H1 (cell line): ENCODE data around the gene RTKN. TPM values are rescaled to one million over a fixed set of nuclear protein-coding genes. Genes with fewer than 3 reads are reported as not detected.

Experiments used
- CTCF ChIA-PET: fragments of 300-600 bp; sonication (Branson Sonifier 250); formaldehyde crosslinking; loops from one replicate; lab custom pipeline; 2021; ENCODE audit not compliant: partially characterized antibody; lab: Charles Lee
- POLR2A ChIA-PET: fragments of 300-600 bp; sonication (Branson Sonifier 250); formaldehyde crosslinking; loops from one replicate; lab custom pipeline; 2021; ENCODE audit warnings: inconsistent platforms; ENCODE audit not compliant: partially characterized antibody; lab: Charles Lee
- DNase-seq, 2 experiments: peaks; one replicate each; pipeline versions ENCODE4 v3.0.0 to v3.0.0-alpha.2; 2010 to 2022; ENCODE audit warnings: low spot score in 2 of 2, low read depth in 1 of 2, mixed read lengths in 1 of 2
- FAIRE-seq: peaks from 2 replicates; lab custom pipeline; 2011; peaks lifted over from hg19 to GRCh38; lab: Jason Lieb, UNC
- H2AFZ ChIP-seq: 2 replicates; pipeline ENCODE4 v1.8.1; 2012; ENCODE audit warnings: low read length, inconsistent platforms
- H2AK5ac ChIP-seq: 2 replicates; pipeline ENCODE4 v1.6.1; 2013; ENCODE audit warnings: low read depth, low read length
- H2BK120ac ChIP-seq: replicated peaks from 2 replicates; pipeline ENCODE3; 2013; ENCODE audit warnings: low read depth, low read length, inconsistent platforms
- H2BK12ac ChIP-seq: 2 replicates; pipeline ENCODE4 v1.6.1; 2013; ENCODE audit warnings: low read depth, low read length
- H2BK15ac ChIP-seq: 2 replicates; pipeline ENCODE4 v1.6.1; 2013; ENCODE audit warnings: low read length
- H2BK20ac ChIP-seq: 2 replicates; pipeline ENCODE4 v1.6.1; 2013; ENCODE audit warnings: low read length
- H2BK5ac ChIP-seq: 2 replicates; pipeline ENCODE4 v1.6.1; 2013; ENCODE audit warnings: low read depth, low read length
- H3K14ac ChIP-seq: 2 replicates; pipeline ENCODE4 v1.6.1; 2013; ENCODE audit warnings: inconsistent platforms; ENCODE audit not compliant: insufficient read length
- H3K18ac ChIP-seq: 2 replicates; pipeline ENCODE4 v1.6.1; 2013; ENCODE audit warnings: low read length; ENCODE audit errors: extremely low read depth
- H3K23ac ChIP-seq: 2 replicates; pipeline ENCODE4 v1.6.1; 2013; ENCODE audit warnings: inconsistent platforms; ENCODE audit not compliant: insufficient read length
- H3K23me2 ChIP-seq: 2 replicates; pipeline ENCODE4 v1.6.1; 2013; ENCODE audit warnings: low read depth, low read length
- H3K27ac ChIP-seq: 2 replicates; pipeline ENCODE4 v1.6.1; 2011; ENCODE audit warnings: low read depth, low read length, inconsistent platforms
- H3K27me3 ChIP-seq, 4 experiments: replicated peaks in 1 of 4; 1 replicate in 1 of 4; 2 replicates in 3 of 4; pipeline versions ENCODE4 v1.6.1 to v1.8.1; 2011 to 2013; ENCODE audit warnings: low read length in 3 of 4, mild to moderate bottlenecking in 3 of 4, inconsistent platforms in 2 of 4, mixed read lengths in 2 of 4, moderate library complexity in 1 of 4; ENCODE audit not compliant: control insufficient read depth in 3 of 4, insufficient read depth in 3 of 4; ENCODE audit errors: extremely low read depth in 1 of 4
- H3K36me3 ChIP-seq, 4 experiments: 2 replicates each; pipeline versions ENCODE4 v1.6.1 to v1.8.1; 2011 to 2013; ENCODE audit warnings: mild to moderate bottlenecking in 4 of 4, low read length in 3 of 4, moderate library complexity in 2 of 4, control low read depth in 1 of 4, inconsistent platforms in 1 of 4; ENCODE audit not compliant: insufficient read depth in 4 of 4, control insufficient read depth in 2 of 4
- H3K4ac ChIP-seq: replicated peaks from 2 replicates; pipeline ENCODE3; 2013; ENCODE audit warnings: low read length, low read depth, mixed read lengths, inconsistent platforms; ENCODE audit not compliant: insufficient read length
- H3K4me1 ChIP-seq, 4 experiments: replicated peaks in 1 of 4; 1 replicate in 1 of 4; 2 replicates in 3 of 4; pipeline versions ENCODE4 v1.6.1 to v1.8.1; 2011 to 2013; ENCODE audit warnings: low read length in 3 of 4, inconsistent platforms in 2 of 4, mixed read lengths in 1 of 4; ENCODE audit not compliant: insufficient read depth in 4 of 4, control insufficient read depth in 3 of 4
- H3K4me2 ChIP-seq, 2 experiments: 2 replicates each; pipeline versions ENCODE4 v1.6.1 to v1.8.1; 2011 to 2013; ENCODE audit warnings: low read depth in 2 of 2, low read length in 2 of 2, control low read depth in 1 of 2, inconsistent platforms in 1 of 2, mild to moderate bottlenecking in 1 of 2; ENCODE audit not compliant: insufficient read depth in 1 of 2
- H3K4me3 ChIP-seq, 4 experiments: fragments of 200-600, 300-600 bp in 1 of 4; sonication (generic), shearing (Covaris generic), sonication (Bioruptor Twin) in 1 of 4; 2 replicates each; pipeline versions ENCODE4 v1.5.1 to v1.8.1; 2011 to 2016; ENCODE audit warnings: low read length in 4 of 4, low read depth in 3 of 4, control low read depth in 2 of 4, inconsistent platforms in 2 of 4, mild to moderate bottlenecking in 2 of 4, mixed read lengths in 1 of 4, moderate library complexity in 1 of 4; ENCODE audit not compliant: insufficient read depth in 2 of 4; ENCODE audit errors: extremely low read depth in 1 of 4
- H3K56ac ChIP-seq: replicated peaks from 2 replicates; pipeline ENCODE3; 2013; ENCODE audit warnings: low read depth, mild to moderate bottlenecking, mixed read lengths, low read length, inconsistent platforms; ENCODE audit not compliant: insufficient read length
- H3K79me1 ChIP-seq: 2 replicates; pipeline ENCODE4 v1.6.1; 2013; ENCODE audit warnings: low read depth, low read length, control low read depth
- H3K79me2 ChIP-seq, 2 experiments: 2 replicates each; pipeline versions ENCODE4 v1.6.1 to v1.8.1; 2012 to 2013; ENCODE audit warnings: low read length in 2 of 2, mild to moderate bottlenecking in 2 of 2, inconsistent platforms in 1 of 2; ENCODE audit not compliant: insufficient read depth in 2 of 2, control insufficient read depth in 1 of 2
- H3K9ac ChIP-seq, 4 experiments: replicated peaks in 1 of 4; 1 replicate in 1 of 4; 2 replicates in 3 of 4; pipeline versions ENCODE4 v1.6.1 to v1.8.1; 2011 to 2013; ENCODE audit warnings: low read depth in 3 of 4, low read length in 3 of 4, control low read depth in 2 of 4, mild to moderate bottlenecking in 2 of 4, moderate library complexity in 2 of 4, inconsistent platforms in 1 of 4; ENCODE audit errors: extremely low read depth in 1 of 4
- H3K9me3 ChIP-seq, 2 experiments: 2 replicates each; pipeline versions ENCODE4 v1.6.1 to v1.8.1; 2012 to 2013; ENCODE audit warnings: mild to moderate bottlenecking in 2 of 2, moderate library complexity in 2 of 2, control low read depth in 1 of 2, inconsistent platforms in 1 of 2, low read depth in 1 of 2, low read length in 1 of 2, mixed read lengths in 1 of 2; ENCODE audit not compliant: insufficient read depth in 2 of 2
- H4K20me1 ChIP-seq, 2 experiments: replicated peaks in 1 of 2; 2 replicates each; pipeline versions ENCODE3 to v1.8.1; 2011 to 2013; ENCODE audit warnings: inconsistent platforms in 2 of 2, low read length in 2 of 2, mild to moderate bottlenecking in 1 of 2; ENCODE audit not compliant: insufficient read depth in 2 of 2, control insufficient read depth in 1 of 2
- H4K5ac ChIP-seq: 2 replicates; pipeline ENCODE4 v1.6.1; 2013; ENCODE audit warnings: low read length, low read depth, mixed read lengths, inconsistent platforms; ENCODE audit not compliant: insufficient read length
- H4K8ac ChIP-seq: 2 replicates; pipeline ENCODE4 v1.8.0; 2013; ENCODE audit warnings: mild to moderate bottlenecking, moderate library complexity, low read length, inconsistent platforms; ENCODE audit not compliant: insufficient read depth; ENCODE audit errors: extremely low read depth
- H4K91ac ChIP-seq: replicated peaks from 2 replicates; pipeline ENCODE3; 2013; ENCODE audit warnings: low read length, mixed read lengths, inconsistent platforms; ENCODE audit not compliant: insufficient read length
- ASH2L ChIP-seq: fragments of 200-600, 300-600 bp; sonication (generic); IDR thresholded peaks from one replicate; pipeline ENCODE4 v1.7.1; 2017; ENCODE audit warnings: low read length
- BACH1 ChIP-seq: IDR thresholded peaks from 2 replicates; pipeline ENCODE4 v1.6.1; 2012; ENCODE audit warnings: low read length, improper control_type of control experiment
- E2F6 ChIP-seq: IDR thresholded peaks from 2 replicates; pipeline ENCODE4 v1.6.1; 2012; ENCODE audit warnings: inconsistent platforms
- JUN ChIP-seq: IDR thresholded peaks from 2 replicates; pipeline ENCODE4 v1.6.1; 2011; ENCODE audit warnings: low read depth, mild to moderate bottlenecking, improper control_type of control experiment, low read length
- PHF8 ChIP-seq: fragments of 200-600 bp; sonication (generic); conservative IDR thresholded peaks from 2 replicates; pipeline ENCODE4 v1.7.1; 2012; ENCODE audit warnings: low read depth, mild to moderate bottlenecking, inconsistent platforms, low read length, moderate library complexity
- RNF2 ChIP-seq: fragments of 200-900, 300-1000 bp; sonication (generic); IDR thresholded peaks from 2 replicates; pipeline ENCODE4 v1.7.1; 2016; ENCODE audit warnings: borderline replicate concordance, low read depth, mild to moderate bottlenecking, antibody characterized with exemption, low read length; ENCODE audit not compliant: poor library complexity, severe bottlenecking; ENCODE audit errors: missing control alignments
- SAP30 ChIP-seq: fragments of 300-600 bp; sonication (generic); IDR thresholded peaks from 2 replicates; pipeline ENCODE4 v1.7.1; 2012; ENCODE audit warnings: low read length, moderate library complexity, mild to moderate bottlenecking, inconsistent platforms; ENCODE audit not compliant: insufficient read depth, insufficient replicate concordance
- SIX5 ChIP-seq: IDR thresholded peaks from 2 replicates; pipeline ENCODE4 v1.6.1; 2011; ENCODE audit warnings: mild to moderate bottlenecking, low read depth, low read length
- SP1 ChIP-seq: IDR thresholded peaks from 2 replicates; pipeline ENCODE4 v1.6.1; 2011; ENCODE audit warnings: low read depth, low read length
- WGBS, 2 experiments: shearing (Covaris generic) in 1 of 2; methylation state at CpG; one replicate each; pipeline versions ENCODE4 v1.1.6 to v1.1.7; 2013 to 2015; ENCODE audit warnings: low lambda C conversion rate in 2 of 2, mixed read lengths in 2 of 2, inconsistent platforms in 1 of 2, low coverage in 1 of 2, missing lambda C conversion rate in 1 of 2; ENCODE audit not compliant: insufficient replicate concordance in 2 of 2, insufficient coverage in 1 of 2, insufficient read length in 1 of 2; ENCODE audit errors: extremely low coverage in 1 of 2, missing lambda C conversion rate in 1 of 2; 5-methylcytosine and 5-hydroxymethylcytosine counted together
- polyA plus RNA-seq, 7 experiments: library from polyadenylated mRNA; depleted of rRNA in 3 of 7; stranded (reverse) in 5 of 7; unstranded in 2 of 7; fragments of >200 nt in 5 of 7; fragments of 200-250 nt in 2 of 7; gene quantifications; 1 replicate in 5 of 7; 2 replicates in 1 of 7; 4 replicates in 1 of 7; pipeline versions ENCODE4 v1.2.1 to v1.2.3, GENCODE V29; 2011 to 2013; ENCODE audit warnings: missing spikeins in 2 of 7, mixed read lengths in 2 of 7
- total RNA-seq: library from RNA; stranded (reverse); fragmentation: NEBNext Ultra II Directional; extraction: Animal tissue kit (Norgen Biotek cat#: 25700); gene quantifications from 2 replicates; pipeline ENCODE4 v1.2.1, GENCODE V29; 2021

RTKN gene
- total and polyA plus RNA-seq, 2 of the 8 experiments (the other 6 are each of a cell fraction or from before 2014, with no cell fraction given) = 40.2 to 54.1 TPM

- Histone ChIP-seq H3K23me2 (peaks cover 9% of the 10 kb centered on the region; the same call in 1 of the 2 replicates), H2AFZ (peak within 1 kb of the TSS; percentile 97; the same call in 1 of the 2 replicates), H4K91ac (peak within 1 kb of the TSS; percentile 98), H3K36me3 (peaks cover 0 to 6% (median 2%) of the 10 kb centered on the region in 4 experiments; a peak in 5 of 8 replicates), H3K14ac (no peak within 1 kb of the TSS), H3K4me3 (peak within 1 kb of the TSS; percentile 69 to 99 (median 93)), H4K5ac (peak within 1 kb of the TSS; percentile 95), H2BK12ac (no peak within 1 kb of the TSS; the same call in 1 of the 2 replicates), H2BK20ac (no peak within 1 kb of the TSS), H4K8ac (peak within 1 kb of the TSS; percentile 99), H3K4me1 (peaks cover 0 to 10% (median 4%) of the 10 kb centered on the region in 4 experiments; a peak in 4 of 7 replicates), H3K9me3 (no peaks in the 10 kb centered on the region), H3K9ac (peak within 1 kb of the TSS; percentile 68 to 87 (median 82)), H3K56ac (peak within 1 kb of the TSS; percentile 95), H2AK5ac (no peak within 1 kb of the TSS), H3K79me1 (no peaks in the 10 kb centered on the region; the same call in 1 of the 2 replicates), H3K27me3 (no peaks in the 10 kb centered on the region; a peak in 1 of 7 replicates), H3K27ac (peak within 1 kb of the TSS; percentile 92), H3K4me2 (peak within 1 kb of the TSS; percentile 98 to 100), H2BK5ac (peak within 1 kb of the TSS; percentile 97), H4K20me1 (peaks cover 4 to 8% of the 10 kb centered on the region in 2 experiments), H2BK15ac (0 out of 2 replicates have a peak within 1 kb of the TSS, but pooled peaks have one; percentile 92), H2BK120ac (peak within 1 kb of the TSS; percentile 99), H3K18ac (peak within 1 kb of the TSS; percentile 100), H3K79me2 (peaks cover 0 to 9% of the 10 kb centered on the region in 2 experiments; a peak in 1 of 4 replicates), H3K4ac (peak within 1 kb of the TSS; percentile 85), H3K23ac (no peak within 1 kb of the TSS)
- ChIA-PET POLR2A (interaction anchor here (0.9 to 7.3 kb wide), 21 partner anchors 9 to 105 kb away, joined by 3 to 85 read pairs (median 6); partner anchors contain the start of genes AUP1, C2orf81, DQX1 and HTRA2), CTCF (interaction anchor here (1.0 to 8.0 kb wide), 26 partner anchors 10 to 108 kb away, joined by 3 to 73 read pairs (median 6); partner anchors contain the start of genes AUP1, HTRA2, INO80B and LBX2)
- FAIRE-seq = peak; percentile 66
- 4% methylated on average over 50 of the region's 50 CpGs; no CpG with 5 or more reads in 1 of the 2 experiments for WGBS, 2 experiments
- DNase-seq = peak; percentile 83 to 96
- TF ChIP-seq SP1 = peak; percentile 47; the same call in 1 of the 2 replicates
- TF ChIP-seq JUN = no peak
- peak; percentile 34 for TF ChIP-seq SAP30
- peak; percentile 84 for TF ChIP-seq ASH2L
- peak; percentile 90 for TF ChIP-seq PHF8
- TF ChIP-seq BACH1 = no peak
- no peak for TF ChIP-seq RNF2
- peak; percentile 44 for TF ChIP-seq SIX5
- peak; percentile 52 for TF ChIP-seq E2F6
Measured at GRCh38 chr2:74482801-74483674, 41.3 kb upstream of the RTKN start, which contains the start of the genes CCDC142 and TTC31. TSS of gene CCDC142 (minus strand) at chr2:74482998. CDS start at chr2:74482837, 161 bp downstream. TSS of gene TTC31 (plus strand) at chr2:74483081. CDS start at chr2:74483096, 15 bp downstream.
